Activated CD4-positive, CD25-positive, alpha-beta regulatory T cell treated with anti-CD3 and anti-CD28 coated beads, Interleukin-2, amount 50 U/mL, for 24 hours (primary cell): ENCODE data around the gene ANO1.

Source experiments
- ATAC-seq, 2 donors: fragments of 150-1000 bp; cut with Tn5 transposase; one replicate each; pipeline ENCODE4 v1.10.0; 2021; ENCODE audit warnings: mild to moderate bottlenecking in 1 of 2, moderate library complexity in 1 of 2

The ANO1 gene

DNA sequence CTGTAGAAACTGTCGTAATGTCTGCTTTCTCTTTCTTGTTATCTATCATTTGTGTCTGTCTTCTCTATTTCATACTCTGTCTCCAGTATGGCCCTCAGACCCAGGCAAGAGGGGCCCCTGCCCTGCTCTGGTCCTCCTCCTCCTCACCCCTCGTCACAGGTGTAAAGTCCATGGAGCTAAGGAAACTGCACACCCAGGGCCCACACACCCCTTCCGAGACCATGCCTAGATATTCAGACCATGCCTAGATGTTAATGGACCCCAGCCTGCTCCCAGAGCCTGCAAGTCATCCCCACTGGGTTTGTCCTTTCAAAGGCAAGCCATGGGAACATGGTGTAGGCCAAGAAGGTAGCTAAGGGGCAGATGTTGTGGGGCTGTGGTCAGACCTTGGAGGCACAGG, 24.1 kb upstream of the ANO1 start:
- ATAC-seq = no peak

DNA sequence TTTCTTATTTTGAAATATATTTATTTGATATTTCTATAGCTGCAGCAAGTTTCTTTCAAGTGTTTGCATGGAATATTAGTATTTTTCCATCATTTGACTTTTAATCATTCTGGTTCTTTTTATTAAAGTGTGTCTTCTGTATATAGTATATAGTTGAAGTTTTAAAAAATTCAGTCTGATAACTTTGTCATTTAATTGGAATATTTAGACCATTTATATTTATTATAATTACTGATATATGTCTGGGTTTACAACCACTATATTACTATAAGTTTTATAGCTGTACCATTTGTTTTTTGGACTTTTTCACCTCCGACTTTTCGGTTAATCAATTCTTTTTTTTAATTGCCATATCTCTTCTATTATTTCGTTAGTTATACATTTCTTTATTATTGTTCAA, 22.7 kb upstream of the ANO1 start:
- no peak for ATAC-seq

DNA sequence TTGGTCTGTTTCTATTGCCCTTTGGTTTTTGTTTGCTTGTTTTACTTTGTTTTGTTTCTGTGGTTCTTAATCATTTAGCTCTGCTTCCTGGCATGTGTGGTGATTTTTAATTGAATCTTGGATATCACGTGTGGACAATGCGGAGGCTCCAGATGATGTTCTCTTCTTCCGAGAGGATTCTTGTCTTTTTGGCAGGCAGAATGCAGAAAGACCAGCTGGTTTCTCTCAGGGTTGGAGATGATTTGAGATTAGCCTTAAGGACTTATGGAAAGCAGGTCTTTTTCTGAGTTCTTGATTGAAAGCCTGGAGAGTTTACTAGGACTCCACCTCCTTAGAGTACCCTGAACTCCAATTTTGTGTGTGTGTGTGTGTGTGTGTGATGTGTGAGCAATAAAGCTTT, 21.0 kb upstream of the ANO1 start:
- no peak for ATAC-seq

- ATAC-seq = no peak
These were observed 18.1 kb upstream of the ANO1 start for GRCh38 chr11:70059971-70060370.

DNA sequence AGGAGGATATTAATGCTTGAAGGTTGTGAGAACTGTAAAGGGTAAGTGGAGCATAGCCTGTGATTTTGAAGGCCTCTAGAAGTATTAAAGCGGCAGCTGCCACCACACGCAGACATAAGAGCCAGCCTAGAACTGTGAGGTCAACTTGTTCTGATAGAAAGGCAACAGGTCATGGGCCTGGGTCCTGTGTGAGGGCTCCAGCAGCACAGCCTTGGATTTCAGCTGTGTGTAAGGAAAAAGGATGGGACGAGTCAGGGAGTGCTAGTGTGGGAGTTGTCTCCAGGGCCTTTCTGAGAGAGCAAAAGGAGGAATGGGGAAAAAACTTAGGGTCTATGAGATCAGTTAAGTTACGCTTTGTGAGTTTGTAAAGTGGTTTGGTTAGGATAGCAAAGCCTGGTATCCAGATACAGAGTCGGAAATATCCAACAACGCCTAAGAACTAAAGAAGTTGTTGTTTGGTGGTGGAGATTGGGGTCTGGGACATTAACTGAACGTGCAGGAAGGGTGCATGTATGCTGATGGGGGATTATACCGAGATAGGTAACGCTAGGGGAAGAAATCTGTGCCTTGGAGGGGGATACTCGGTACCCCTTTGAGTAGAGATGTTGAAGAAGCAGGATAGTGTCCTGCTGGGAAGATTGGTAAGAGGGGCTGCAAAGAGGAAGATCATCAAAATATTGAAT, 17.4 kb upstream of the ANO1 start:
- no peak for ATAC-seq

GRCh38 chr11:70061734-70062133, 16.4 kb upstream of the ANO1 start:
- ATAC-seq = no peak

DNA sequence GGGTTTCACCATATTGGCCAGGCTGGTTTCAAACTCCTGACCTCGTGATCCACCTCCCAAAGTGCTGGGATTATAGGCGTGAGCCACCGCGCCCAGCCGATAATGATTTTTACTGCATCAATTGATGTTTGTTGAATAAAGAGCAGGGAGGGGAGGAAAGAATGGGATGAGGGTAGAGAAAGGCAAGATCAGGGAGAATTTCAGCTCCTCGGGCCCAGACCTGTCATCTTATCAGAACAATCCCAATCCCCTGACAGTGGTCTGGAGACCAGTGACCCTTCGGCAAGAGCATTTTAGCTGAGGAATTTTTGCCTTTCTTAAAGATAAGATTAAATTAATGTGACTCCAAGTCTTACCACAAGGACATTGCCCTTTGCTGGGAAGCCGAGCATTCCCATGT, 15.0 kb upstream of the ANO1 start:
- ATAC-seq = no peak

- no peak for ATAC-seq
These were observed 14.6 kb upstream of the ANO1 start for GRCh38 chr11:70063555-70063954.

GRCh38 chr11:70064008-70064725, 13.9 kb upstream of the ANO1 start:
- ATAC-seq = no peak

- ATAC-seq = no peak
These were observed 13.3 kb upstream of the ANO1 start for GRCh38 chr11:70064726-70065317.

- no peak for ATAC-seq
These were observed 12.6 kb upstream of the ANO1 start for GRCh38 chr11:70065318-70066135.

GRCh38 chr11:70066136-70066520, 12.0 kb upstream of the ANO1 start:
- ATAC-seq = no peak

DNA sequence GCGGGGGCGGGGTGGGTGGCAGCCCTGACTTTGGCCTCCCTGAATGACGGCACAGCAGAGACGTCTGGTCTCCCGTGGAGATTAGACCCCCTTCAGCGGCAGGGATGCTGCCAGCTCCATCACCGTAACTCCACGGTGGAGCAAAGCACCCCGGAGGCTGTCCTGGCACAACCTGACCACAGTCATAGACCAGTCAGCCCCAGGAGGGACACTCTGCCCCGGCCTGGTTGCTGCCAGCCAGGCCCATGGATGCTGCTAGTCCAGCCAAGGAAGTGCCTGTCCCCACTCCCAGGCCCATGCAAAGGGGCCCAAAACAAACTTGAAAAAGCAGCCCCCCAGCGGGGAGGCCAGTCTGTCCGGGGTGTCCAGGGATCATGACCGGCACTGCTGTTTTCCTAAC, 11.5 kb upstream of the ANO1 start:
- no peak for ATAC-seq

- ATAC-seq = no peak
These were observed 11.1 kb upstream of the ANO1 start for GRCh38 chr11:70067036-70067435.

DNA sequence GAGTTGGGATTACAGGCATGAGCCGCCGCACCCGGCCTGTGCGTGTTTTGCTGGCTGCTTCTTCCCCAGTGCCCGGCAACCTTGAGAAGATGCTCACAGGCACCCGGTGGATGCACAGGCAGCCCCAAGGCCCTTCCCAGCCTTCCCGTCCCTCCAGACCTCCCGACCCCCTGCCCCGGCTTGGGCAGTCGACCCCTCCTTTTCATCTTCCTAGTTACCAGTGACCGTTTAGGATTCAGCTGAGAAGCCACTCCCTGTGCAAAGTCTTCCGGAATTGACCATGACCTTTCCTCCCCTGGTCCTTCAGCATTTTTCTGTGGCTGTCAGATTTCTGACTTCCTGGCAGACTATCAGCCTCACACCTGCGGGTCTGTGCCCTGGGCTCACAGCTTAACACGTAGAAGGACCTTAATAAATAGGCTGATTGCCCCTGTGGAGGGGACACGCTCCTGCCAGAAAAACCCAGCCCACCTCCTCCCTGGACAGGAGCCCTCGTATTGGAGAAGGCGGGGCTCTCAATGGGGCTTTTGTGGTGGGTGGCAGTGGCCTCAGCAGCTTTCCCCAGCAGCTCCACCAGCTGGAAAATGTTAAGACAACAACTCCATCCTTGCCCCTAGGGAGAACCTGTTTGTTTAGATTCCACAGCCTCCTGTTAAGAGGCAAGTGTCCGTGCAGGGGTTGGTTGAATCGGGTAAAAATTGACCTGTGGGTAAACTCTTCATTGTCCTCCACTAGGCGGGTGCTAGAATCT, 10.4 kb upstream of the ANO1 start:
- no peak for ATAC-seq

DNA sequence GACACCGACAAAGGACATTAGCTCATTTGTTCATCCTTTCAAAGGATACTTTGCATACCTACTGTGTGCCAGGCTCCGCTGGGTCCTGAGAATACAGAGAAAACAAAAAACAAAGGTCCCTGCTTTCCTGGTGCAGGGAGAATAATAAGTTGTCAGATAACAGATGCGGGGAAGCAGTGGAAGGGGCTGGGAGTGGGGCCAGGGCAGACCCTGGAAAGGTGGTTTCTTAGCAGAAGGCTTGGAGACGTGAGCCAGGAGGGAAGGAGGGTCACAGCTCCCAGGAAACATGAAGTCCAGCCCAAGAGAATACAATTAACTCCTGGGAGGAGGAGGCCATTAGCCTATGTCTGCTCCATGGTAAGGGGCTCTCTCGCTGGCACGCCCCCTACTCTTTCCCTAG, 9.8 kb upstream of the ANO1 start:
- ATAC-seq = no peak

GRCh38 chr11:70068950-70069349, 9.2 kb upstream of the ANO1 start:
- ATAC-seq = no peak

DNA sequence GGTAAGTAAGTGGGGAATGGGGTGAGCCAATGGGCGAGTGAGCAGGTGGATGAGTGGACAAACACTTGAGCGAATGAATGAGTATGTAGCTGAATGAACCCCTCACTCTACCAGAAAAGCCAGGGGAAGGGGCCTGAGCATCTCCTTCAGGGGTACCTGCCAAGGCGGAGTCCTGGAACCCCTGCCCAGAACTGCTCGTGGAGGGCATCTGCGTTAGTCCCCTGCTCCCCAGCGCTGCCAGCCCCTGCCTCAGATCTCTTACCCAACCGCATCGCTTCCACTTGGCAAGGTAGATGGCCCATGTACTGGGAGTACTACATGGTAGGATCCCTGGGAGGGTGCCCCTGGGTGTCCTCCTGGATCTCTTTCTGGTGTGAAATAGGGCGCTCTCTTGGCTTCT, 7.4 kb upstream of the ANO1 start:
- ATAC-seq = no peak

DNA sequence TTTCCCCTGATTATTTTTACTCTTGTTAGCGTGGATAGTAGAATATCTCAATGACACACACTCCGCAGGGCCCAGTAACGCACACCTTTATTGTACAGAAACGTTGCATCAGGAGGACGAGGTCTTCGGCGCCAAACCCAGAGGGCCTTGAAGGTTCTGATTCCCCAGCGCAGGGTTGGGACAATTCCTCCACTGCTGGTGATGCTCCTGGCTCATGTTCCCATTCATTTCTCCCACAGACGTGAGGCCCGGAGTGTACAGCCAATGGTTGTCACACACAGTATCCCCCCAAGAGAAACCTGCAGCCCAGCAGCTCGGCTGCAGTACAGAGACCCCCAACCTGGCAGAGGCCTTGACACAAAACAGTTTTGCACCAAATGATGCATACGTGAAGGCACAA, 6.1 kb upstream of the ANO1 start:
- ATAC-seq = no peak

GRCh38 chr11:70072461-70072860, 5.7 kb upstream of the ANO1 start:
- ATAC-seq = no peak

DNA sequence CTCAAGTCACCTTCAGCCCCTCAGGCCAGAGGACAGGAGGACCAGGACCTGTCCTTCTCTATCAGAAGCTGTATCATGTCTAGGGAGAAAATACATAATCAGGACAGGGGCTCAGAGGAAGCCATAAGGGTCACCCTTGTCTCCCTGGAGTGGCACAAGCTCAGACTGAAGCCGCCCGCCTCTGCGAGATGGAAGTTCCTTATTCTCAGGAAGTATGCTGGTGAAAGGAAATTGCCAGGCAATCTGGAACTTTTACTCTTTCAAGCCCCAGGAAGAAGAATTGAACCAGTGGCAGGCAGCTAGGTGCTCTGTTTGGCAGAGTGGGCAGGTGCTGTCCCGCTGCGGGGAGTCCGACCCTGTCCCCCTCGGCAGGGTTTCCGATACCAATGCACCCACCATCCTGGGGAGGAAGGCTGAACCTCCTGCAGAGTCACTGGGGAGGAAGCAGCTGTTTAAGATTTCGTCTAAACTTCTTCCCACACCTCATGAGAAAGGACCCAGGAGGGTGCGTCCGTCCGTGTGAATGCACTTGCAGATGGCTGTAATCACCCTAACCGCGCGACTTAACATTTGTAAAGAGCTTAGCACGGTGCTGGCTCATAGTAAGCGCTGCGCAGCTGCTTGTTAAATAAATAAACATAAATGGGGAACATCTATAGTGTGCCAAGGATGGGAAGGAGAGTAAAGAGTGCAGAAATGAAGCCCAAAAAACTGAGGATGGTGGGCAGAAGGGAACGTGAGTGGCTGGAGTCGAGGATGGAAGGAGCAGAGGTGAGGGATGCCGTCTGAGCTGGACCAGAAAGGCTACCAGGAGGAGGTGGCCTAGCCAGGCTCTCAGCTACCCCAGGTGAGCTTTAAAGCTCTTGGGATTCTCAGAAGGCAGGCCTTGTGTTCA, 5.0 kb upstream of the ANO1 start:
- no peak for ATAC-seq
